ENCODE data around the gene TGM1.
"Not testable (repeated sequence)": the region's sequence is repeated elsewhere in the genome, so short reads cannot be mapped to it uniquely, and the experiment has no call there.

TGM1 gene

DNA sequence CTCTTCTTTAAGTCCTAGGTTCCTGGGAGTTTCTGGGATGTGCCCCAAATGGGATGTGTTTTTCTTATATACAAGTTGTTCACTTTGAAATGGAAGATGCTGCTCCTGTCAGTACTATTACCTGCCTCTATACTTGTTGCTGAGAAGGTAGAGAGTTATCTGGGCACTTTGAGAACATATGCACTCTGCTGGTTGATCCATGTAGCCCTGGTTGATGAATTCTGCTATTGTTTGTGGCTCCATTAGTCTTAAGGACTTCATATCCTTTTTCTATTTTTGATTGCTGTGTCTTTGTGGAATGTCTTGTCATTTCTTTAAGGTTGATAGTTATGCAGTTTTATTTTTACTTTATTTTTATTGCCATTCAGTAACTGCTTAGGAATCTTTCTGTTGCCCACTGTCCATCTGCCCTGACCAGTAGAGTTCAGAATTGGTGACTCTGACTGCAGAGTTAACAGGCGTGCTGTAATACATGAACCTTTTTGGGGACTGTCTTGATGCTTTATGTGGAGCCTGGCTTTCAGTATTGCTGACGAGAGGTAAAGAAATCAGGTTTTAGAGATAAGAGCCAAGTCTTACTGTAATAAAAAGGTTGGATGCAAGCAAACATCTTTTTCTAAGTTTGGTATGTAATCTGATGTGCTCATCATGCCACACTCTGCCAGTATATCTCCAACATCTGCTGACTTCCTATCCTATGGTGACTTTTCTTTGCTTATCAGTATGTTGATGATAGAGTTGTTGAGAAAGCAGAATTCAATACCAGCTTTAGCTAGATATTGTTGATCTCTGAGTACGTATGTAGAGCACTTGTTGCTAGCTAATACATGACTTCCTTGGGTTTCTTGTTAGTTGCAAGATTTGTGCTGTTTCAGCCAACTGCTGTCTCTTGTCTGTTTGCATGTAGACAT, 28.6 kb downstream of the TGM1 start:
- peak overlapping the region; percentile 96 for H3K4me2 ChIP-seq (ENCODE audit: low read length)
- H3K9me3 ChIP-seq (replicated peaks; ENCODE audit: low read length) = no peaks in the 10 kb centered on the region
- no peaks in the 10 kb centered on the region for H3K27me3 ChIP-seq (ENCODE audit: control insufficient read depth, insufficient read depth, low read length)
- H3K4me3 ChIP-seq (ENCODE audit: low read length) = no peak overlapping the region
- no peak overlapping the region for H3K9ac ChIP-seq (ENCODE audit: low read depth, low read length)
- peaks cover 39% of the 10 kb centered on the region for H3K36me3 ChIP-seq (ENCODE audit: insufficient read depth, low read length)
- H3K4me1 ChIP-seq (ENCODE audit: control insufficient read depth, insufficient read depth, low read length) = peaks cover 41% of the 10 kb centered on the region

DNA sequence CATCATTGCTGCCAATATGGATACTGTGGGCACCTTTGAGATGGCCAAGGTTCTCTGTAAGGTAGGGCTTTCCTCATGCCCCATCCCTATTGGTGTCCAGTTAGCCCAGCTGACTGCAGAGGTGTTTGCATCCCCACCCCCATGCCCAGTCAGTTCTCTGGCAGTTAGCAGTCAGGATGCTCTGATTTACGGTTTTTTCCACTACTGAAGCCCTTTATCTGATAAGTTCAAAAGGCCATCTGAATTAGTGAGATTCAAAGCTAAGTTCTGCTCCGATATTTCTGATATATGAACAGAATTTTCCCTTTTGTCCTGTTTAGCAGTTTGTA, 29.5 kb downstream of the TGM1 start:
- Histone ChIP-seq H3K9ac (ENCODE audit: low read depth, low read length) (peak overlapping the region; percentile 97), H3K4me3 (ENCODE audit: low read length) (peak overlapping the region; percentile 91)

DNA sequence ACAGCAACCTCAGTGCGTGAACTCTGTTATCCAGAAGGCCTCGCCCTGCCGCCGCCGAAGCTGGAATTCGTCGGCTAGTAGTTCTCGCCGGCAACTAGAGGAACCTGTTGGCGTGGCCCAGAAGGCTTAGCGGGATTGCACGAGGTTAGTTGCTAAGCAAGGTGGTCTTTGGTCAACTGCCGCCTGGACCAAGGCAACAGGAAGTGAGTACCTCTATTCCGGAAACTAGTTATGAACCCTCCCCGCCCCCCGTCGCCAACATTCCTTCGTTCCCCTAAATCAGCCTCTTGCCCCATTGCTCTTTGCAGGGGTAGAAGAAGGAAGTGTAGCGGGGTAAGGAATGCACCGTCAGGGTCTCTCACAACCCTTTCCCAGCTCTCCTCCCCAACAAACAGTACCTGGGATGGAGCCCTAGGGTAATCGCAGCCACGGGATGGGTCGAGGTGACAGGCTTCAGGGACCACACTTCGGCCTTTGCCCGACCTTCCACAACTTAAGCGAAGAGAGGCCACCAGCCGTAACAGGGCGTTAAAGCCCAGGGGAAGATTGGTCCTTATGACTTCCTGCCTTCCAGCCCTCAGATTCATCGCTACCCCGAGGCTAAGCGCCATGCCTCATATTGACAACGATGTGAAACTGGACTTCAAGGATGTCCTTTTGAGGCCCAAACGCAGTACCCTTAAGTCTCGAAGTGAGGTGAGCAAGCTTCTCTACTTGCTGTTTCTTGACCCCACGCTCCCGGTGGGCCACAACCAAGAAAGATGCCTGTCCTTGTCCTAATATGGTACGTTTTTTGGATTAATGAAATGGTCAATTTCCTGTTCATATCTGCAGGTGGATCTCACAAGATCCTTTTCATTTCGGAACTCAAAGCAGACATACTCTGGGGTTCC, 30.1 kb downstream of the TGM1 start, which contains the start of gene GMPR2:
TSS of gene GMPR2 (plus strand) at position 285 of the 893 bp plus-strand sequence. CDS start at position 610, 325 bp downstream.
- no peaks in the 10 kb centered on the region for H3K27me3 ChIP-seq (ENCODE audit: control insufficient read depth, insufficient read depth, low read length)
- peaks cover 25% of the 10 kb centered on the region for H3K36me3 ChIP-seq (ENCODE audit: insufficient read depth, low read length)
- no peaks in the 10 kb centered on the region for H3K9me3 ChIP-seq (replicated peaks; ENCODE audit: low read length)
- peak within 1 kb of the TSS; percentile 96 for H3K4me2 ChIP-seq (ENCODE audit: low read length)
- H3K9ac ChIP-seq (ENCODE audit: low read depth, low read length) = peak within 1 kb of the TSS; percentile 97
- peaks cover 28% of the 10 kb centered on the region for H3K4me1 ChIP-seq (ENCODE audit: control insufficient read depth, insufficient read depth, low read length)
- H3K4me3 ChIP-seq (ENCODE audit: low read length) = peak within 1 kb of the TSS; percentile 91

More for the DNA sequence above, 29.5 kb downstream of the TGM1 start:
- H3K9me3 ChIP-seq (replicated peaks; ENCODE audit: low read length) = no peaks in the 10 kb centered on the region
- H3K36me3 ChIP-seq (ENCODE audit: insufficient read depth, low read length) = peaks cover 31% of the 10 kb centered on the region
- no peaks in the 10 kb centered on the region for H3K27me3 ChIP-seq (ENCODE audit: control insufficient read depth, insufficient read depth, low read length)
- peak overlapping the region; percentile 96 for H3K4me2 ChIP-seq (ENCODE audit: low read length)
- peaks cover 33% of the 10 kb centered on the region for H3K4me1 ChIP-seq (ENCODE audit: control insufficient read depth, insufficient read depth, low read length)

DNA sequence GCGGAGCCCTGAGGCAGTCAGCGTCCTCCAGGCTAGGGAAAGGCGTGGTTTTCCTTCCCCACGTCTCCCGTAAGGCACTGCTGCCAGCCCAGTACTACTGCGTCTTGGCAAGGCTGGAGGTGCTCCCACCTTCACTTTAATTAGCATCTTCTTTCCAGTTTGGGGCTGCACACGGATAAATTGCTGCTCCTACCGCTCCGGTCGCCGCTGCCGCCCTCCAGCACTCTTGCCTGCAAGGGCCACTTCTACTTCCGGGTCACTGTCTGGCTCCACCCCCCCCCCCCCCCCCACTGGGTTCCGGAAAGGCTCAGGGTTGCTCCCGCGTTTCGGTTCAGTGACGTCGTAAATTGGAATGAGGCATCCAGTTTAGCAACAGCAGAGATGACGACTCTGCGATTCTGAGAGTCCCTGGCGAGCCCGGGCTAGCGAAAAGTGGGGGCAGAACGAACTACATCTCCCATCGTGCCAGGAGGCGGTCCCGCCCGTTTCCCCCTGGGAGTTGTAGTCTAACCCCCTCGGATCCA, 30.8 kb downstream of the TGM1 start, which contains the start of gene NEDD8:
TSS of gene NEDD8 (minus strand) at position 247 of the 524 bp plus-strand sequence. CDS start at position 147, 100 bp downstream.
- H3K27me3 ChIP-seq (ENCODE audit: control insufficient read depth, insufficient read depth, low read length) = no peaks in the 10 kb centered on the region
- peak within 1 kb of the TSS; percentile 96 for H3K4me2 ChIP-seq (ENCODE audit: low read length)
- peaks cover 28% of the 10 kb centered on the region for H3K4me1 ChIP-seq (ENCODE audit: control insufficient read depth, insufficient read depth, low read length)
- H3K4me3 ChIP-seq (ENCODE audit: low read length) = peak within 1 kb of the TSS; percentile 91
- peaks cover 17% of the 10 kb centered on the region for H3K36me3 ChIP-seq (ENCODE audit: insufficient read depth, low read length)
- H3K9ac ChIP-seq (ENCODE audit: low read depth, low read length) = peak within 1 kb of the TSS; percentile 97
- no peaks in the 10 kb centered on the region for H3K9me3 ChIP-seq (replicated peaks; ENCODE audit: low read length)

DNA sequence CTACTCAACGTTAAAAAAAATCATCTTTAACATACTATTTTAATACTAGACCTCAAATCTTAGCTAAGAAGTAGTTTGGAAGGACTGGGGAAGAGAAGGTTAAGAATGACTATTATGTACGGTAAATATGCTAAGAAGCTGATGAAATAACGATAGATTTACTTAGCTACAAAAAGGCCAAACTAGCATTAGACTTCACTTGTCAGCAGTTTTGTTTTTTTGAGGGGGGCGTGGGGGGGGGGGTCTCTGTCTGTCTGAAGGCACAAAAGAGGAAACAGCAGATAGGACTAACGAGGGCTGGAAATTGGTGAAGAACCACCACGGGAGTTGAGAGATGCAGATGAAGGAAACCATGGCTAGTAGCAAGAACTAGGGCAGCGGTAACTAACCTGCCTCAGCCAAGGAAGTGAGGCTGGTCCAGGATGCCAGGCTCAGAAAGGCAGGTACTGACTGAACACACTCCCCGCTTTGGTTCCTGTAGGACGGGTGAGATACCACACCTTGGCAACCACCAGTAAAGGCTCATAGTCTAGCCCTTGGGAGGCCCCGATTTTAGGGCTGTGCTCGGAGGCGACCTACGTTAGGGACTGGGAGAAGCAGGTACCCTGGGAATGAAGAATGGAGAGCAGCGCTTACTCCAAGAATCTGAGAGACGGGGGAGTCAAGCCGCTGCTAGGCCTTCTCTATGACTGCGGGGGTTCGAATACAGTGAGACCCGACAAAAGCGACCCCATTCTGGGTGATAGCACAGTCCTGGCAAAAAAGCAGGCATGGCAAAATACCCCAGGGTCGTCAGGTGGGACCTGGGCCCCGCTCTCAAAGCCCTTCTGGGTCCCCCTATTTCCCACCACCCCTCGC, 31.5 kb downstream of the TGM1 start:
- peaks cover 28% of the 10 kb centered on the region for H3K4me1 ChIP-seq (ENCODE audit: control insufficient read depth, insufficient read depth, low read length)
- H3K36me3 ChIP-seq (ENCODE audit: insufficient read depth, low read length) = peaks cover 11% of the 10 kb centered on the region
- H3K4me3 ChIP-seq (ENCODE audit: low read length) = peak overlapping the region; percentile 91
- H3K9ac ChIP-seq (ENCODE audit: low read depth, low read length) = peak overlapping the region; percentile 97
- H3K27me3 ChIP-seq (ENCODE audit: control insufficient read depth, insufficient read depth, low read length) = no peaks in the 10 kb centered on the region
- H3K9me3 ChIP-seq (replicated peaks; ENCODE audit: low read length) = no peaks in the 10 kb centered on the region
- H3K4me2 ChIP-seq (ENCODE audit: low read length) = peak overlapping the region; percentile 96

- Histone ChIP-seq H3K27me3 (ENCODE audit: control insufficient read depth, insufficient read depth, low read length) (no peaks in the 10 kb centered on the region), H3K9me3 (replicated peaks; ENCODE audit: low read length) (no peaks in the 10 kb centered on the region), H3K9ac (ENCODE audit: low read depth, low read length) (no peak overlapping the region), H3K4me3 (ENCODE audit: low read length) (no peak overlapping the region), H3K4me1 (ENCODE audit: control insufficient read depth, insufficient read depth, low read length) (peaks cover 33% of the 10 kb centered on the region), H3K4me2 (ENCODE audit: low read length) (no peak overlapping the region), H3K36me3 (ENCODE audit: insufficient read depth, low read length) (no peaks in the 10 kb centered on the region)
Measured at GRCh38 chr14:24228902-24229301, 34.1 kb downstream of the TGM1 start.

- no peak overlapping the region for H3K9ac ChIP-seq (ENCODE audit: low read depth, low read length)
- H3K27me3 ChIP-seq (ENCODE audit: control insufficient read depth, insufficient read depth, low read length) = no peaks in the 10 kb centered on the region
- no peak overlapping the region for H3K4me2 ChIP-seq (ENCODE audit: low read length)
- H3K36me3 ChIP-seq (ENCODE audit: insufficient read depth, low read length) = no peaks in the 10 kb centered on the region
- no peak overlapping the region for H3K4me3 ChIP-seq (ENCODE audit: low read length)
- H3K9me3 ChIP-seq (replicated peaks; ENCODE audit: low read length) = no peaks in the 10 kb centered on the region
- H3K4me1 ChIP-seq (ENCODE audit: control insufficient read depth, insufficient read depth, low read length) = peaks cover 24% of the 10 kb centered on the region
Measured at GRCh38 chr14:24226473-24226872, 36.5 kb downstream of the TGM1 start.

GRCh38 chr14:24224618-24225071, 38.3 kb downstream of the TGM1 start:
- Histone ChIP-seq H3K4me2 (ENCODE audit: low read length) (peak overlapping the region; percentile 49), H3K36me3 (ENCODE audit: insufficient read depth, low read length) (no peaks in the 10 kb centered on the region), H3K4me3 (ENCODE audit: low read length) (no peak overlapping the region), H3K4me1 (ENCODE audit: control insufficient read depth, insufficient read depth, low read length) (peaks cover 16% of the 10 kb centered on the region), H3K27me3 (ENCODE audit: control insufficient read depth, insufficient read depth, low read length) (no peaks in the 10 kb centered on the region), H3K9ac (ENCODE audit: low read depth, low read length) (peak overlapping the region; percentile 35), H3K9me3 (replicated peaks; ENCODE audit: low read length) (no peaks in the 10 kb centered on the region)

GRCh38 chr14:24222987-24223386, 40.0 kb downstream of the TGM1 start:
- peaks cover 16% of the 10 kb centered on the region for H3K4me1 ChIP-seq (ENCODE audit: control insufficient read depth, insufficient read depth, low read length)
- not testable (repeated sequence) for H3K36me3 ChIP-seq (ENCODE audit: insufficient read depth, low read length); H3K9ac ChIP-seq (ENCODE audit: low read depth, low read length); H3K4me2 ChIP-seq (ENCODE audit: low read length); H3K27me3 ChIP-seq (ENCODE audit: control insufficient read depth, insufficient read depth, low read length); H3K4me3 ChIP-seq (ENCODE audit: low read length); H3K9me3 ChIP-seq (replicated peaks; ENCODE audit: low read length)

DNA sequence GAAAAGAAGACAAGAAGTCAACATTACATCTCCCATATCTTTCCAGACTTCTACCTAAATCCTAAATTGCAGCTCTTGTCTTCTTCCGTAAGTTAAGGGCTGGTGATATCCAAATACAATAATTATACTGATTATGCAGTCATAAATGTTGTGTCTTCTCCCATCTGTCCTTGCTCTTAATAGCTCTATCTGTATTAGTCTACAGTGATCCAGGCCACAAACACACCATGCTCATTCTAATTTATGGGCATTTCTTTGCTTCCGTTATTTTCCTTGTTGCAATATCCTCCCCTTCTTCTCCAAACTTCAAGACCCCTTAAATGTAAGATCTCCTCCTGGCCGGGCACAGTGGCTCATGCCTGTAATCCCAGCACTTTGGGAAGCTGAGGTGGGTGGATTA, 43.5 kb downstream of the TGM1 start:
- peaks cover 11% of the 10 kb centered on the region for H3K4me1 ChIP-seq (ENCODE audit: control insufficient read depth, insufficient read depth, low read length)
- no peak overlapping the region for H3K4me3 ChIP-seq (ENCODE audit: low read length)
- no peak overlapping the region for H3K4me2 ChIP-seq (ENCODE audit: low read length)
- H3K9me3 ChIP-seq (replicated peaks; ENCODE audit: low read length) = no peaks in the 10 kb centered on the region
- H3K27me3 ChIP-seq (ENCODE audit: control insufficient read depth, insufficient read depth, low read length) = no peaks in the 10 kb centered on the region
- H3K9ac ChIP-seq (ENCODE audit: low read depth, low read length) = no peak overlapping the region
- peaks cover 10% of the 10 kb centered on the region for H3K36me3 ChIP-seq (ENCODE audit: insufficient read depth, low read length)
